CMK (cell line): ENCODE results near the gene STK33.
A peak's percentile ranks its signal among the peaks of the same experiment; 100 is the strongest.
"Not testable (repeated sequence)": the region's sequence is repeated elsewhere in the genome, so short reads cannot be mapped to it uniquely, and the experiment has no call there.

Experiments used
- DNase-seq: peaks from one replicate; pipeline ENCODE4 v3.0.0-alpha.2; 2010; ENCODE audit warnings: low read depth

Gene STK33

GRCh38 chr11:8543278-8543677 is 50.8 kb downstream of the STK33 start:
- no peak for DNase-seq

- no peak for DNase-seq
Observed at GRCh38 chr11:8541448-8541847, 52.6 kb downstream of the STK33 start.

GRCh38 chr11:8533332-8533731 is 60.7 kb downstream of the STK33 start:
- no peak for DNase-seq

GRCh38 chr11:8532475-8532874 is 61.6 kb downstream of the STK33 start:
- no peak for DNase-seq

GRCh38 chr11:8531982-8532381 is 62.0 kb downstream of the STK33 start:
- no peak for DNase-seq

GRCh38 chr11:8531312-8531711 is 62.7 kb downstream of the STK33 start:
- no peak for DNase-seq

- no peak for DNase-seq
Observed at GRCh38 chr11:8527939-8528338, 66.1 kb downstream of the STK33 start.

GRCh38 chr11:8523396-8523795 is 70.6 kb downstream of the STK33 start:
- no peak for DNase-seq

DNA sequence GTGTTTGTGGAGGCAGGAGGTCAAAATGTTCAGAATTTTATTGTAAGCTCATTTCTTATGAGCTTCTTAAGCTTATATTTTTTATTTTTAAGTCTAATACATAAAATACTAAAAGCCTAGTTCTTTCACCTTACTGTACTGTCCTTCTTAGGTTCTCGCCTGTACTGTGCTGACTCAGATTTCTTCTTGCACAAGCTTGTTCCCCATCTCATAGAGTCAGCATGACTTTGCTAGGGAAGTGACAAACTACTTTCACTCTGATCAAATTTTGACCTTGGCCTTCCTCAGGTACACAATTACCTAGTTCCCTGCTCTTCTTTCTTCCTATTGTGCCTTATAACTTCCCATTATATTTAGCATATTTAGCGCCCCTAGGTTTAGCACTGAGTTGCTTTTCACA is 81.5 kb downstream of the STK33 start:
- no peak for DNase-seq

GRCh38 chr11:8503910-8504364 is 90.1 kb downstream of the STK33 start:
- no peak for DNase-seq

GRCh38 chr11:8501836-8502235 is 92.2 kb downstream of the STK33 start:
- DNase-seq: no peak

DNA sequence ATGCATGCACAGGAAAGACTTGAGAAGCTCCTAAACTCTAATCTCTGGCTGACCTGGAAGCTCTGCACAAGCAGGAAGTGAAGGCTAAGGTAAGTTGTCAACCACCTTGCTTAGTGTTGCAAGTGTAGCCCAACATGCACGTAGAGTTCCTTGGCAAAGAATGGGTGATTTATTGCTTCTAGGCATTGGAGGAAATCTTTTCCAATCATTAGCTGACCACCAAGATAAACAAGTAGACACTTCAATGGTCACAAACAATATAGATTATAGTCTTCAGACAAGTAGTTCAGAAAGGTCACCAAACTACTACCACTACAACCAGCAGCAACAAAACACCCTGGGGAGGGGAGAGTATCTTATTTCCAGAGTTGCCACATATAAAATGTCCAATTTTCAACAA is 105.6 kb downstream of the STK33 start:
- no peak for DNase-seq

DNA sequence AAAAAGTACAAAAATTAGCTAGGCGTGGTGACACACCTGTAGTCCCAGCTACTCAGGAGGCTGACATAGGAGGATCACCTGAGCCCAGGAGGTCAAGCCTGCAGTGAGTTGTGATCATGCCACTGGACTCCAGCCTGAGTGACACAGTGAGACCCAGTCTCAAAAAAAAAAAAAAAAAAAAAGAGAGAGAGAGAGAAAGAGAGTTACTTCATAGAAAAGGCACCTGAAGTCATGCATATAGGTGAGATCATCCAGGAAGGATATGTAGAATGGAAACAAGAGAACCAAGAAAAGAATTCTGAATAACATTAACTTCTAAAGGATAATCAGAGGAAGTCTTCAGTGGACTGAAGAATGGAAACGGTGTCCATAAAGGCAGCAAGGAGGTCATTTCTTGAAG is 106.8 kb downstream of the STK33 start:
- no peak for DNase-seq

DNA sequence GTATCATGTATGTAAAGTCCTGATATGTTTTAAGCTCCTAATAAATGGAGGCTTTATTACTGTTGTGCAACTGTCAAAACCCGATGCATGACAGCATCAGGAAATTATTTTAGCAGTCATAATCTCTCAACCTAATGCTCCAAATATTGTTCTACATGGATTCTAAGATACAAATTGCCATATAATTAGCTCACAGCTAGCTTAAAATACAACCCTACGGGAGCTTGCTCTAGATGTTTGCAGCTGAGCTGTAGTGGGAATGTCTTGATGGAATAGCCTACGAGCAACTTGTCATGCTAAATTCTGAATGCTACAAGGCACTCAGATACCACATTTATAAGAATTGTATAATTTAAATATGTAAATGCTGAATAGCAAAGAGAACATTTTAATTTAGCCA is 109.8 kb downstream of the STK33 start:
- no peak for DNase-seq

- no peak for DNase-seq
Observed at GRCh38 chr11:8480858-8481257, 113.2 kb downstream of the STK33 start.

DNA sequence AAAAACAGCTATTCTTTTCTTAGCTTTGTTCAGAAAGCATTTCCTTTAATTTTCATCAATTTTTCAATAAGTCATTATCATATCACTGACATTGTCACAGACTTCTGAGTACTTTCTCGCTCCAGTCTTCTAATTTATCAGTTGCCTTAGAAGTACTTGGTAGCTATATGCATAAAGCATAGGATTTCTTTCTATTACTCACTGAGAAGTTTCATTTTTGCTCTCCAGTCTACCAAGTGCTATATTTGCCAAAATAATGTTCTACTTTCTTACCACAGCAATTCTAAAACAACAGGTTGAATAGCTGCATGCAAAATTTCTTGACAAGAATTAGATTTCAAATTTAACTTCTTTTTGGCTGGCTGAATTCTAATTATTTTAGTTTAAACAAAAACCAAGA is 116.3 kb downstream of the STK33 start:
- no peak for DNase-seq

DNA sequence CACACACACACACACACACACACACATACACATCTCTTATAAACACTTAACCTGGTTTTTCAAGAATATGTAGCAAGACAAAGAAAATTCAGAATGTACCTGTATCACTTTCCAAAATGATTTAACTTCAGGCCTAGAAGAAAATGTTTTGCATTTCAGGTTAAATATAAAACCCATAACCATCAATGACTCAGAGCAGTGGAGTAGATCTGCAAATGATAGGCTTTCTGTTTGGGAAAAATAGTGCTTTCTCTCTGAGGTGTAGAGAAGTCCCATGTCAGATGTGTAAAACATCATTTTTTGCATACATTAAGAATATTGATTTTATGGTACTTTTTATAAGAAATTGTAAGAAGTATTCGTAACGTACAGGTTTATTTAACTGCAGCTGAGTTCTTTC is 116.9 kb downstream of the STK33 start:
- no peak for DNase-seq

GRCh38 chr11:8467806-8468205 is 126.2 kb downstream of the STK33 start:
- not testable (repeated sequence) for DNase-seq

DNA sequence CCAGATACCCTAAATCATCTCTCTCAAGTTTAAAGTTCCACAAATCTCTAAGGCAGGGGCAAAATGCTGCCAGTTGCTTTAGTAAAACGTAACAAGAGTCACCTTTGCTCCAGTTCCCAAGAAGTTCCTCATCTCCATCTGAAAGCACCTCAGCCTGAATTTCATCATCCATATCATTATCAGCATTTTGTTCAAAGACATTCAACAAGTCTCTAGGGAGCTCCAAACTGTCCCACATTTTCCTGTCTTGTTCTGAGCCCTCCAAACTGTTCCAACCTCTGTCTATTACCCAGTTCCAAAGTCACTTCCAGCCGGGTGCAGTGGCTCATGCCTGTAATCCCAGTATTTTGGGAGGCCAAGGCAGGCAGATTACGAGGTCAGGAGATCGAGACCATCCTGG is 126.7 kb downstream of the STK33 start:
- DNase-seq: not testable (repeated sequence)

GRCh38 chr11:8466884-8467283 is 127.1 kb downstream of the STK33 start:
- not testable (repeated sequence) for DNase-seq

GRCh38 chr11:8459711-8460399 is 134.2 kb downstream of the STK33 start:
- no peak for DNase-seq

DNA sequence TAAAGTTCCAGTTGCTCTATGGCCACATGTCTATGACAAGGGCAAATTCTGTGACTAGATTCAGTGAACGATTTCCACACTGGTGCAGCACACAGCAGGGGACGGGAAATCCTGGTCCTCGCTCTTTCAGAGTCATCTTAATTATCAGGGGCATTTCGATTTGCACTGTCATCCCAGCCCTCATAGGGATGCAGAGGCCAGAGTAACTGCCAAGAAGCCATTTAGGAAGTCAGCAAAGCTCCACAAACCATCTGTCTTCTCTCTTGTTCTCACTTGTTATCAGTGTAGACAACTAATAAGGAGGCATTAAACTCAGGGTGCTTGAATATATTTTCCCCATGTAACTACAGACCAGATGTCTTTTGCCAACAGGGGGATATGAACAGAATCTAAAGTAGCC is 151.7 kb downstream of the STK33 start:
- DNase-seq: peak; percentile 34

GRCh38 chr11:8440649-8441048 is 153.4 kb downstream of the STK33 start:
- DNase-seq: no peak

DNA sequence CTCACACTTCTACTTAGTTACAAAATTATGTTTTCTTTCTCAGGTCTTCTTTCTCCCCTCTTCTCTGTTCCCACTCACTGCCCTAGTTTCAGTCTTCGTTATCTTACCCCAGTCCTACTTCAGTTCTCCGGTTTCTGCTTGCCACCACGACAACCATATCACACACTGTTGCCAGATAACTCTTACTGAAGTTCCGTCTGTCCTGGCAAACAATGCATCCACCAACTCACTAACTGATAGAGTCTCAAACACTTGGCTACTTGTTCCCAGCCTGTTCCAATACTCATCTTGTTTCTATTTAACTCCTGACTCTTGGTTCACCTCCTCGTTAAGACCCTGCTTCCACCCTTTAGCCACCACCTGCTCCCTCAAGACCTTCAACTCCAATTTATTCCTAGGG is 164.5 kb downstream of the STK33 start:
- DNase-seq: no peak
